A549 (cell line): Measurements from ENCODE around the gene GJD2. TPM values are rescaled to one million over a fixed set of nuclear protein-coding genes. Genes with fewer than 3 reads are reported as not detected.

Source experiments
- ATAC-seq, 2 experiments: fragments of 200-7000 bp in 1 of 2; fragments of >200 bp in 1 of 2; cut with Nextera tagmentation in 1 of 2; cut with Tn5 transposase in 1 of 2; 3 replicates each; pipeline versions ENCODE4 v1.8.0 to v1.9.1; 2018 to 2020; ENCODE audit warnings: mild to moderate bottlenecking in 1 of 2, moderate library complexity in 1 of 2
- CTCF ChIA-PET: fragments of 300-600 bp; sonication (Branson Sonifier 250); formaldehyde crosslinking; extraction: SDS; loops from one replicate; lab custom pipeline; 2021; ENCODE audit warnings: antibody characterized with exemption, inconsistent platforms; lab: Yijun Ruan, JAX
- POLR2A ChIA-PET: fragments of 350-600 bp; formaldehyde crosslinking; extraction: SDS; loops from one replicate; lab custom pipeline; 2021; ENCODE audit warnings: antibody characterized with exemption, inconsistent platforms; lab: Yijun Ruan, JAX
- DNase-seq, 2 experiments: peaks; one replicate each; pipeline versions ENCODE4 v3.0.0 to v3.0.0-alpha.2; 2011 to 2016; ENCODE audit warnings: low read depth in 1 of 2, low spot score in 1 of 2
- FAIRE-seq: peaks from 2 replicates; lab custom pipeline; 2011; peaks lifted over from hg19 to GRCh38; lab: Jason Lieb, UNC
- H3K27ac ChIP-seq, 2 experiments: fragments of >200 bp; sonication (Bioruptor Twin); formaldehyde crosslinking; 3 replicates each; pipeline ENCODE4 v1.5.1; 2016 to 2017
- H3K4me1 ChIP-seq: fragments of >200 bp; sonication (Bioruptor Twin); formaldehyde crosslinking; 3 replicates; pipeline ENCODE4 v1.6.1; 2016
- H3K4me2 ChIP-seq: fragments of >200 bp; sonication (Bioruptor Twin); formaldehyde crosslinking; 3 replicates; pipeline ENCODE4 v1.6.1; 2016
- H3K4me3 ChIP-seq: fragments of >200 bp; sonication (Bioruptor Twin); formaldehyde crosslinking; 3 replicates; pipeline ENCODE4 v1.5.1; 2016
- H3K9me3 ChIP-seq: fragments of >200 bp; sonication (Bioruptor Twin); formaldehyde crosslinking; 3 replicates; pipeline ENCODE4 v1.6.1; 2016
- CTCF ChIP-seq: fragments of >200 bp; sonication (Bioruptor Twin); formaldehyde crosslinking; IDR thresholded peaks from 3 replicates; pipeline ENCODE4 v1.5.1; 2016
- MAFK ChIP-seq: fragments of 450-650 bp; IDR thresholded peaks from 2 replicates; pipeline ENCODE4 v1.6.1; 2014; ENCODE audit not compliant: partially characterized antibody
- NR3C1 ChIP-seq: fragments of >200 bp; sonication (Bioruptor Twin); formaldehyde crosslinking; IDR thresholded peaks from 3 replicates; pipeline ENCODE4 v1.6.1; 2017
- RAD21 ChIP-seq, 2 experiments: fragments of >200 bp in 1 of 2; sonication (Bioruptor Twin) in 1 of 2; formaldehyde crosslinking in 1 of 2; IDR thresholded peaks in 1 of 2; conservative IDR thresholded peaks in 1 of 2; 2 replicates in 1 of 2; 3 replicates in 1 of 2; pipeline ENCODE4 v1.6.1; 2012 to 2018; ENCODE audit warnings: inconsistent platforms in 1 of 2
- SMC3 ChIP-seq: fragments of >200 bp; sonication (Bioruptor Twin); formaldehyde crosslinking; IDR thresholded peaks from 3 replicates; pipeline ENCODE4 v1.6.1; 2018; ENCODE audit warnings: inconsistent platforms
- TFCP2L1 ChIP-seq: fragments of 250-450 bp; sonication (Bioruptor Pico); IDR thresholded peaks from 2 replicates; pipeline ENCODE4 v1.5.0; 2021; ENCODE audit warnings: mild to moderate bottlenecking
- WGBS: methylation state at CpG from one replicate; pipeline ENCODE4 v1.1.6; 2017; ENCODE audit errors: missing lambda C conversion rate; 5-methylcytosine and 5-hydroxymethylcytosine counted together
- polyA plus RNA-seq, 4 experiments: library from polyadenylated mRNA; depleted of rRNA in 3 of 4; stranded (reverse); fragments of >200 nt; fragmentation: RNase III in 1 of 4; extraction: RNeasy Plus Mini Kit Qiagen cat#74134 plus additional on column Dnase treatment in 1 of 4; gene quantifications; 2 replicates in 3 of 4; 3 replicates in 1 of 4; pipeline ENCODE4 v1.2.3, GENCODE V29; 2011 to 2017

Gene GJD2
- polyA plus RNA-seq, 2 of the 4 experiments (the other 2 are of a cell fraction), result not detected

GRCh38 chr15:34708422-34708821 lies 46.4 kb downstream of the GJD2 start:
- 39% methylated on average over 5 of the region's 5 CpGs for WGBS
- Histone ChIP-seq H3K4me1 (peaks cover 14% of the 10 kb centered on the region; the same call in 2 of the 3 replicates), H3K27ac (no peak overlapping the region), H3K4me3 (no peak overlapping the region), H3K4me2 (no peak overlapping the region), H3K9me3 (no peaks in the 10 kb centered on the region)
- ATAC-seq, result peak; percentile 77 to 89
- POLR2A ChIA-PET, result interaction anchor here (0.7 kb wide), 1 partner anchor 261 kb away, joined by 4 read pairs; the partner anchor contains the start of gene AQR
- peak; percentile 38 to 46 for DNase-seq
- CTCF ChIA-PET, result interaction anchor here (0.7 to 3.3 kb wide), 71 partner anchors 9 to 722 kb away, joined by 3 to 49 read pairs (median 4); partner anchors contain the start of gene ACTC1
- TF ChIP-seq CTCF, result peak; percentile 94
- no peak for TF ChIP-seq TFCP2L1 (CRISPR knock-in tag)
- TF ChIP-seq SMC3, result peak; percentile 82
- peak; percentile 84 to 87 for TF ChIP-seq RAD21 (conservative IDR thresholded peaks at IDR 0.05 in 1 of 2, IDR thresholded peaks at IDR 0.05 in 1 of 2)
- FAIRE-seq, result no peak

- Histone ChIP-seq H3K4me2 (no peak overlapping the region), H3K4me3 (no peak overlapping the region), H3K4me1 (no peaks in the 10 kb centered on the region), H3K27ac (no peak overlapping the region), H3K9me3 (no peaks in the 10 kb centered on the region)
- 6% methylated on average over 2 of the region's 2 CpGs for WGBS
- POLR2A ChIA-PET, result no interaction called here
- DNase-seq (no peak), FAIRE-seq (no peak), ATAC-seq (no peak; a peak in 2 of 6 replicates)
- TF ChIP-seq MAFK (peak; percentile 51), NR3C1 (no peak)
- CTCF ChIA-PET, result interaction anchor here (0.7 to 1.4 kb wide), 4 partner anchors 8 to 219 kb away, joined by 3 to 4 read pairs (median 3); no protein-coding TSS in a partner anchor
Observed at GRCh38 chr15:34701536-34701935, 53.3 kb downstream of the GJD2 start.

Other genes starting within 250 kb of the GJD2 start
- 38.1 and 38.8 TPM in 2 replicates for gene GOLGA8B, start 171.3 kb downstream of the GJD2 start, polyA plus RNA-seq (2011; rRNA removed)
- 49.0 to 50.9 TPM (median 50.2 TPM) in 3 replicates for gene GOLGA8B, start 171.3 kb downstream of the GJD2 start, polyA plus RNA-seq (2017; fragmentation: RNase III; extraction: RNeasy Plus Mini Kit Qiagen cat#74134 plus additional on column Dnase treatment)
- 0.19 and 0.22 TPM in 2 replicates for gene ACTC1, start 40.6 kb upstream of the GJD2 start, polyA plus RNA-seq (2011; rRNA removed)
- 0.43 to 1.1 TPM (median 1.0 TPM) in 3 replicates for gene ACTC1, start 40.6 kb upstream of the GJD2 start, polyA plus RNA-seq (2017; fragmentation: RNase III; extraction: RNeasy Plus Mini Kit Qiagen cat#74134 plus additional on column Dnase treatment)
- gene AQR, start 214.7 kb upstream of the GJD2 start, polyA plus RNA-seq (2011; rRNA removed), result 51.6 and 58.5 TPM in 2 replicates
- gene AQR, start 214.7 kb upstream of the GJD2 start, polyA plus RNA-seq (2017; fragmentation: RNase III; extraction: RNeasy Plus Mini Kit Qiagen cat#74134 plus additional on column Dnase treatment), result 21.7 to 22.3 TPM (median 21.9 TPM) in 3 replicates
- 46.2 and 49.0 TPM in 2 replicates for gene ZNF770, start 233.3 kb upstream of the GJD2 start, polyA plus RNA-seq (2011; rRNA removed)
- gene ZNF770, start 233.3 kb upstream of the GJD2 start, polyA plus RNA-seq (2017; fragmentation: RNase III; extraction: RNeasy Plus Mini Kit Qiagen cat#74134 plus additional on column Dnase treatment), result 23.8 to 25.1 TPM (median 24.9 TPM) in 3 replicates